ENCODE data around the gene ILDR2.

- TF ChIP-seq CTCF (IDR thresholded peaks at IDR 0.05) (no peak), POLR2A (IDR thresholded peaks at IDR 0.05; ENCODE audit: low read depth) (no peak)
These were observed 6.2 kb upstream of the ILDR2 start for GRCh38 chr1:166981589-166981988.

Measured in esophagus muscularis mucosa (tissue), 3 donors.